Uterus (tissue), 4 donors: ENCODE measurements around the gene GTPBP3. TPM values are rescaled to one million over a fixed set of nuclear protein-coding genes. Genes with fewer than 3 reads are reported as not detected.
"Not testable (repeated sequence)": the region's sequence is repeated elsewhere in the genome, so short reads cannot be mapped to it uniquely, and the experiment has no call there.

Experiments used
- DNase-seq, 2 donors: peaks; one replicate each; pipeline ENCODE4 v3.0.0-alpha.2; 2019 to 2020
- H3K27ac ChIP-seq, 2 donors: fragments of 200-600 bp; sonication (generic); 1 replicate in 1 of 2; 2 replicates in 1 of 2; pipeline ENCODE4 v1.5.1; 2016 to 2018
- H3K27me3 ChIP-seq, 2 donors: fragments of 200-600 bp; sonication (generic); one replicate each; pipeline ENCODE4 v1.5.1; 2018 to 2019; ENCODE audit warnings: control low read depth in 1 of 2
- H3K36me3 ChIP-seq, 2 donors: fragments of 200-600 bp; sonication (generic); one replicate each; pipeline ENCODE4 v1.5.1; 2019; ENCODE audit warnings: control low read depth in 1 of 2
- H3K4me1 ChIP-seq, 2 donors: fragments of 200-600 bp; sonication (generic); one replicate each; pipeline ENCODE4 v1.5.1; 2018 to 2019; ENCODE audit warnings: control low read depth in 1 of 2
- H3K4me3 ChIP-seq, 2 donors: fragments of 200-600 bp; sonication (generic); 1 replicate in 1 of 2; 2 replicates in 1 of 2; pipeline ENCODE4 v1.5.1; 2018 to 2019; ENCODE audit warnings: mild to moderate bottlenecking in 1 of 2
- H3K9me3 ChIP-seq, 2 donors: fragments of 200-600 bp; sonication (generic); one replicate each; pipeline ENCODE4 v1.5.1; 2019; ENCODE audit warnings: control low read depth in 1 of 2
- POLR2A ChIP-seq, 2 donors: fragments of 450-650 bp; IDR thresholded peaks; one replicate each; pipeline ENCODE4 v1.6.1; 2016; ENCODE audit warnings: antibody characterized with exemption in 2 of 2, mild to moderate bottlenecking in 1 of 2, moderate library complexity in 1 of 2
- intact Hi-C: fragments of 100-400 bp; cut with DNase I; formaldehyde crosslinking; loops from one replicate; pipeline ENCODE4 v1.15.1; 2023; ENCODE audit warnings: low total_unique reads
- total RNA-seq, 4 donors: library from RNA; depleted of rRNA in 3 of 4; stranded (reverse); fragments of >200 nt in 3 of 4; gene quantifications; one replicate each; pipeline versions ENCODE4 v1.1.0 to v1.2.4, GENCODE V29; 2014 to 2023
- TF ChIP-seq, protein P1 (sequence below), 4 experiments: fragments of 200-600 bp in 2 of 4; fragments of 450-650 bp in 2 of 4; sonication (generic) in 2 of 4; IDR thresholded peaks; one replicate each; pipeline ENCODE4 v1.5.1; 2016 to 2019; ENCODE audit warnings: antibody characterized with exemption in 4 of 4, mild to moderate bottlenecking in 2 of 4, moderate library complexity in 1 of 4
- donor health status: DM: yes; HTN: yes; CAD: no.

Gene GTPBP3
- total RNA-seq, 4 donors from 2014 or later: 0.88 to 31.2 (median 24.4) TPM

DNA sequence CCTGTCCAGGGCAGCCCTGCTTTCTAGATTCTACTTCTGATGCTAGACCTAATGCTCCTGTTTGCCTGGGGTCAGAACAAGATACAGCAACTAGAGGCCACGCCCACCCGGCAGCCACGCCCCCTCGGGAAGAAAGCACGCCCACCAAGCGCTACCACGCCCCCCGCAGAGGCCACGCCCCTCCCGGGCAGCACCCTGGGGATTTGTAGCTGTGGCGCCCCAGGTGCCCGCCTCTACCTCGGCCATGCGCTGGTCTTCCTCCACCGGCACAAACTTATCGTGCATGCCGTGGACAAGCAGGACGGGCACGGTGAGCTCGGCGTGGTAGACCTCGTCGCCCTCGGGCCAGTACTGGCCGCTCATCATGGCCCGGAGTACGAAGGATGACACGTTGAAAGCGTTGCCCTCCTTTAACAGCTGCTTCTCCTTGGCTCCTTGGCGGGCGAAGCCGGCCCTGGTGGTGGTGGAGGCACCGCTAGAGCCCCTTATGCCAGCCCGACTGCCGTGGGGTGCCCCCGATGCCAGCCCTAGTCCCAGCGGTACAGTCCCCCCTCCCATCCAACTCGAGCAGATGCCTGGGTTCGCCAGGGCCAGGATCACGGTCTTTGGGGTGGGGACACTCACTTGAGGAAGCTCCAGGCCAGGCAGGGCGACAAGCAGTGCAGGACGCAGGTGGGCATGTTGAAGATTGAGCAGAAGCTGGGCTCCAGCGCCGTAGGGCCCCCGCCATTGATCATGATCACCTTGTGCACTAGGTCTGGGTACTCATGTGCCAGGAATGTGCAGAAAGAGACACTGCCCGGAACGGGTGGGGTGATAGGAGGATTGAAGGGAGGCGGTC is 43.1 kb upstream of the GTPBP3 start:
- TF ChIP-seq, protein P1, sequence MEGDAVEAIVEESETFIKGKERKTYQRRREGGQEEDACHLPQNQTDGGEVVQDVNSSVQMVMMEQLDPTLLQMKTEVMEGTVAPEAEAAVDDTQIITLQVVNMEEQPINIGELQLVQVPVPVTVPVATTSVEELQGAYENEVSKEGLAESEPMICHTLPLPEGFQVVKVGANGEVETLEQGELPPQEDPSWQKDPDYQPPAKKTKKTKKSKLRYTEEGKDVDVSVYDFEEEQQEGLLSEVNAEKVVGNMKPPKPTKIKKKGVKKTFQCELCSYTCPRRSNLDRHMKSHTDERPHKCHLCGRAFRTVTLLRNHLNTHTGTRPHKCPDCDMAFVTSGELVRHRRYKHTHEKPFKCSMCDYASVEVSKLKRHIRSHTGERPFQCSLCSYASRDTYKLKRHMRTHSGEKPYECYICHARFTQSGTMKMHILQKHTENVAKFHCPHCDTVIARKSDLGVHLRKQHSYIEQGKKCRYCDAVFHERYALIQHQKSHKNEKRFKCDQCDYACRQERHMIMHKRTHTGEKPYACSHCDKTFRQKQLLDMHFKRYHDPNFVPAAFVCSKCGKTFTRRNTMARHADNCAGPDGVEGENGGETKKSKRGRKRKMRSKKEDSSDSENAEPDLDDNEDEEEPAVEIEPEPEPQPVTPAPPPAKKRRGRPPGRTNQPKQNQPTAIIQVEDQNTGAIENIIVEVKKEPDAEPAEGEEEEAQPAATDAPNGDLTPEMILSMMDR (IDR thresholded peaks at IDR 0.05): no peak
- no peak for TF ChIP-seq POLR2A (IDR thresholded peaks at IDR 0.05)
- Histone ChIP-seq H3K27ac (no peak overlapping the region), H3K27me3 (no peaks in the 10 kb centered on the region), H3K36me3 (no peaks in the 10 kb centered on the region), H3K4me1 (no peaks in the 10 kb centered on the region), H3K4me3 (no peak overlapping the region), H3K9me3 (no peaks in the 10 kb centered on the region)
- DNase-seq: no peak
- intact Hi-C loops: no loop called here

DNA sequence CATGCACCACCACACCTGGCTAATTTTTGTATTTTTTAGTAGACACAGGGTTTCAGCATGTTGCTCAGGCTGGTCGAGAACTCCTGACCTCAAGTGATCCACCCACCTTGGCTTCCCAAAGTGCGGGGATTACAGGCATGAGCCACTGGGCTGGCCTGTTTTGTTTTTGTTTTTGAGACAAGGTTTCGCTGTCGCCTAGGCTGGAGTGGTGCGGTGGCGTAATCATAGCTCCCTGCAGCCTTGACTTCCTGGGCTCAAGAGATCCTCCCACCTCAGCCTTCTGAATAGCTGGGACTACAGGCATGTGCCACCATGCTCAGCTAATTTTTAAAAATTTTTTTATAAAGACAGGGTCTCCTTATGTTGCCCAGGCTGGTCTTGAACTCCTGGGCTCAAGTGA is 41.8 kb upstream of the GTPBP3 start:
- H3K9me3 ChIP-seq, H3K4me1 ChIP-seq, DNase-seq, H3K27me3 ChIP-seq, H3K4me3 ChIP-seq, intact Hi-C loops, H3K36me3 ChIP-seq, H3K27ac ChIP-seq: not testable (repeated sequence)

DNA sequence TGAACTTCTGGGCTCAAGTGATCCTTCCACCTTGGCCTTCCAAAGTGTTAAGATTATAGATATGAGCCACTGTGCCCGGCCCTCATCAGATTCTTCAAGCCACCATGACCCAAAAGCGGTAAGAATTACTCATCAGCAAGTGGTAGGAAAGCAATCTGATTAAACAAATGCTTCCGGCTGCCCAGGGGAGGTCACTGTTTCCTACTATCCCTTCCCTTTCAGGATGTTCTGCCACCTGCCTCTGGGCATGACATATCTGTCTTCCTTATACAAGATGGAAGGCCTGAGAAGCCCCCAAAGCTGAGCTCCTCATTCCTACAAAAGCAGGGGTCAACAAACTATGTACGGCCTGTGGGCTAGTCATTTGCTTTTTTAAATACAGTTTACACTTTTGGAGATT is 41.1 kb upstream of the GTPBP3 start:
- DNase-seq: no peak
- intact Hi-C loops: no loop called here
- no peak for TF ChIP-seq POLR2A (IDR thresholded peaks at IDR 0.05)
- TF ChIP-seq, protein P1 (IDR thresholded peaks at IDR 0.05): no peak
- Histone ChIP-seq H3K36me3 (no peaks in the 10 kb centered on the region), H3K27me3 (no peaks in the 10 kb centered on the region), H3K4me1 (no peaks in the 10 kb centered on the region), H3K27ac (no peak overlapping the region), H3K4me3 (no peak overlapping the region), H3K9me3 (no peaks in the 10 kb centered on the region)

DNA sequence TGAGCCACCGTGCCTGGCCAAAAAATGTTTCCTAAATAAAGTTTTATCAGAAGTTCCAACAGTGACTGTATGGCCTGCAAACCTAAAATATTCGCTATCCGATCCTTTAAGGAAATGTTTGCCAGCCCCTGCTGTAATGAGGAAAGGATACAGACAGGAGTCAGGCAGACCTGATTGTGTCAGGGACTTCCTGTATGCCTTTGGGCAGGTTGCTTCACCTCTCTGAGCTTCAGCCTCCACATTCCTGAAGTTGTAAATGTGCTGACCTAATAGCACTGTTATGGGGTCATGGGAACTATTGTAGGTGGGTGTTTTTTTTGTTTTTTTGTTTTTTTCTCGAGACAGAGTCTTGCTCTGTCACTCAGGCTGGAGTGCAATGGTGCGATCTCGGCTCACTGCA is 40.4 kb upstream of the GTPBP3 start:
- DNase-seq: no peak
- Histone ChIP-seq H3K27ac (no peak overlapping the region), H3K4me1 (no peaks in the 10 kb centered on the region), H3K4me3 (no peak overlapping the region), H3K9me3 (no peaks in the 10 kb centered on the region), H3K36me3 (no peaks in the 10 kb centered on the region), H3K27me3 (no peaks in the 10 kb centered on the region)
- intact Hi-C loops: no loop called here
- TF ChIP-seq POLR2A (IDR thresholded peaks at IDR 0.05): no peak
- TF ChIP-seq, protein P1 (IDR thresholded peaks at IDR 0.05): no peak

DNA sequence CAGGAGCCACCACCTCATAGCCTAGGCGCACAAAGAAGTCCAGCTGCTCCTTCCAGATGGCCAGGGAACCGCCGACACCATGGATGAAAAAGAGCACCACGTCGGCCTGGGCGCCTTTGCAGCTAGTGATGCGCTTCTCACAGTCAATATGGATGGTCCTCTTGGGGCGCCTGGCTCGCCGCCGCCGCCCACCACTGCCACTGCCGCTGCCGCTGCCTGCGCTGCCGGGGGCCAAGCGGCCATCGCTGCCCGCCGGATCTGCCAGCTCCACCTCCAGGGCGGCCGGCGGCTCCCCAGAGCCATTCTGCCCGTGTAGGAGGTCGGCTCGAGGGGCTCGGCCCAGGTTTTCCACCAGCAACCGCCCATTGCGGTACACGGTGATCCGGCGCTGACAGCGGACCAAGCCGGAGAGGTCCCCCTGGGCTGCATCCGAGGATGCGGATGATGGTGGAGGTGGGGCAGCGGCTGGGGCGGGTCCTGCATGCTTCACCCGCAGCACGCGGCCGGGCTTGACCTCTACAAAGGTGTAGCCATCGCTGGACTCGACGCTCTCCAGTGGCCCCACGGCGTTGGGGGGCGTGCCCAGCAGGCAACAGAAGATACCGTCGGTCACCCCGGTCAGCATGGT is 36.2 kb upstream of the GTPBP3 start:
- Histone ChIP-seq H3K9me3 (no peaks in the 10 kb centered on the region), H3K27ac (no peak overlapping the region), H3K27me3 (no peaks in the 10 kb centered on the region), H3K36me3 (no peaks in the 10 kb centered on the region), H3K4me3 (no peak overlapping the region), H3K4me1 (peaks cover 0 to 14% of the 10 kb centered on the region in 2 donors)
- TF ChIP-seq POLR2A (IDR thresholded peaks at IDR 0.05): no peak
- TF ChIP-seq, protein P1 (IDR thresholded peaks at IDR 0.05): no peak
- intact Hi-C loops: no loop called here
- DNase-seq: no peak
